Parathyroid adenoma (tissue), 2 donors: ENCODE measurements around the gene KY.

ENCODE experiments used
- H2AFZ ChIP-seq: fragments of 300-600 bp; sonication (generic); one replicate; pipeline ENCODE4 v1.7.0; 2017; ENCODE audit warnings: antibody characterized with exemption, mild to moderate bottlenecking
- H3K27ac ChIP-seq: fragments of 300-600 bp; sonication (generic); one replicate; pipeline ENCODE4 v1.7.0; 2017
- H3K27me3 ChIP-seq: fragments of 300-600 bp; sonication (generic); one replicate; pipeline ENCODE4 v1.7.0; 2017; ENCODE audit warnings: low read length; ENCODE audit not compliant: control insufficient read depth, insufficient read depth
- H3K36me3 ChIP-seq: fragments of 300-600 bp; sonication (generic); one replicate; pipeline ENCODE4 v1.7.0; 2017; ENCODE audit warnings: low read length; ENCODE audit not compliant: control insufficient read depth, insufficient read depth
- H3K4me1 ChIP-seq: fragments of 300-600 bp; sonication (generic); one replicate; pipeline ENCODE4 v1.7.0; 2017; ENCODE audit warnings: control low read depth
- H3K4me2 ChIP-seq: fragments of 300-600 bp; sonication (generic); one replicate; pipeline ENCODE4 v1.7.0; 2017; ENCODE audit warnings: low read length
- H3K4me3 ChIP-seq: fragments of 300-600 bp; sonication (generic); one replicate; pipeline ENCODE4 v1.7.0; 2017; ENCODE audit warnings: low read depth, low read length
- H3K79me2 ChIP-seq: fragments of 300-600 bp; sonication (generic); one replicate; pipeline ENCODE4 v1.7.0; 2017; ENCODE audit warnings: control low read depth
- H3K9ac ChIP-seq: fragments of 300-600 bp; sonication (generic); one replicate; pipeline ENCODE4 v1.7.0; 2017; ENCODE audit warnings: mild to moderate bottlenecking
- H3K9me3 ChIP-seq: fragments of 300-600 bp; sonication (generic); one replicate; pipeline ENCODE4 v1.7.0; 2017; ENCODE audit warnings: low read length; ENCODE audit not compliant: control insufficient read depth
- CTCF ChIP-seq: fragments of 300-600 bp; sonication (generic); IDR thresholded peaks from one replicate; pipeline ENCODE4 v1.7.0; 2017; ENCODE audit warnings: antibody characterized with exemption, mild to moderate bottlenecking
- donor health status: primary hyperparathyroidism.

Gene KY

GRCh38 chr3:134647902-134648760 lies 2.7 kb downstream of the KY start:
- H3K27ac ChIP-seq, result no peak overlapping the region
- no peaks in the 10 kb centered on the region for H3K79me2 ChIP-seq
- H2AFZ ChIP-seq, result no peak overlapping the region
- no peak overlapping the region for H3K4me3 ChIP-seq
- H3K36me3 ChIP-seq, result no peaks in the 10 kb centered on the region
- H3K9ac ChIP-seq, result no peak overlapping the region
- peaks cover 11% of the 10 kb centered on the region for H3K4me1 ChIP-seq
- H3K4me2 ChIP-seq, result no peak overlapping the region
- H3K9me3 ChIP-seq, result no peaks in the 10 kb centered on the region
- no peaks in the 10 kb centered on the region for H3K27me3 ChIP-seq
- TF ChIP-seq CTCF, result no peak

- TF ChIP-seq CTCF, result no peak
These were observed 4.7 kb downstream of the KY start for GRCh38 chr3:134646086-134646485.

DNA sequence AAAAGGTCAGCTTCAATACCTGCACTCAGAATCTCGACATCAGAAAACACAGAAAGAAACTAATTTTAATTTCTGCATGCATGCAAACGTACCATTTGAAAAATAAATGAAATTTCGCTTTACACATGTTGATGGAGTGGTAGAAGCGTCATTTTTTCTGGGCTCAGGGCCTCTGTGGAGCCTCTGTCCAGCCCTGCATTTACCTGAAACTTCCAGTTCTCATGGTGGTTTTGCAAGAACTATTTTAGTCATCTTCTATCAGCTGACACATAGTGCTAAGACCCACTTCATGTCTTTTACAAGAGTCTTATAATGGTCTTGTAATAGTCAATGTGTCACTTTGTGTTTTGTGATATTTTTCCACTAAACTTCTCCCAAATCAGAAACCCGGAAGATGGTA lies 5.3 kb downstream of the KY start:
- peaks cover 3% of the 10 kb centered on the region for H3K4me1 ChIP-seq
- no peak overlapping the region for H3K4me3 ChIP-seq
- H3K79me2 ChIP-seq, result no peaks in the 10 kb centered on the region
- no peak overlapping the region for H2AFZ ChIP-seq
- no peaks in the 10 kb centered on the region for H3K36me3 ChIP-seq
- no peaks in the 10 kb centered on the region for H3K9me3 ChIP-seq
- no peak overlapping the region for H3K9ac ChIP-seq
- H3K27me3 ChIP-seq, result no peaks in the 10 kb centered on the region
- H3K27ac ChIP-seq, result no peak overlapping the region
- H3K4me2 ChIP-seq, result no peak overlapping the region
- no peak for TF ChIP-seq CTCF

More at GRCh38 chr3:134646086-134646485, 4.7 kb downstream of the KY start:
- Histone ChIP-seq H3K27me3 (no peaks in the 10 kb centered on the region), H3K9ac (no peak overlapping the region), H3K27ac (no peak overlapping the region), H3K79me2 (no peaks in the 10 kb centered on the region), H3K9me3 (no peaks in the 10 kb centered on the region), H3K4me3 (no peak overlapping the region), H2AFZ (no peak overlapping the region), H3K4me1 (peaks cover 1% of the 10 kb centered on the region), H3K36me3 (no peaks in the 10 kb centered on the region), H3K4me2 (no peak overlapping the region)

GRCh38 chr3:134644731-134645514 lies 5.9 kb downstream of the KY start:
- peaks cover 3% of the 10 kb centered on the region for H3K4me1 ChIP-seq
- H3K9me3 ChIP-seq, result no peaks in the 10 kb centered on the region
- no peak overlapping the region for H3K4me2 ChIP-seq
- H3K27ac ChIP-seq, result no peak overlapping the region
- no peak overlapping the region for H3K4me3 ChIP-seq
- no peak overlapping the region for H2AFZ ChIP-seq
- no peaks in the 10 kb centered on the region for H3K27me3 ChIP-seq
- H3K9ac ChIP-seq, result no peak overlapping the region
- TF ChIP-seq CTCF, result no peak
- H3K36me3 ChIP-seq, result no peaks in the 10 kb centered on the region
- H3K79me2 ChIP-seq, result no peaks in the 10 kb centered on the region
